IMR-90 (cell line): ENCODE results near the gene TAF3. TPM values are rescaled to one million over a fixed set of nuclear protein-coding genes. Genes with fewer than 3 reads are reported as not detected.

Experiments used
- ATAC-seq: fragments of 200-7000 bp; cut with Tn5 transposase; 2 replicates; pipeline ENCODE4 v1.9.1; 2020; ENCODE audit warnings: low read depth, mild to moderate bottlenecking, moderate library complexity
- BruUV-seq: library from RNA; stranded (reverse); fragments of 400-500 nt; replicated peaks from 2 replicates; lab custom pipeline; 2021; lab: Mats Ljungman, UMichigan
- CTCF ChIA-PET: fragments of 300-600 bp; formaldehyde crosslinking; extraction: SDS; loops from one replicate; lab custom pipeline; 2021; ENCODE audit warnings: antibody characterized with exemption; lab: Yijun Ruan, JAX
- POLR2A ChIA-PET: fragments of 300-600 bp; sonication (Branson Sonifier 250); formaldehyde crosslinking; loops from one replicate; lab custom pipeline; 2022; ENCODE audit warnings: antibody characterized with exemption; ENCODE audit not compliant: unreplicated experiment; lab: Charles Lee
- DNase-seq: peaks from one replicate; pipeline ENCODE4 v3.0.0; 2013
- H2AFZ ChIP-seq: replicated peaks from 2 replicates; pipeline ENCODE3; 2013; ENCODE audit warnings: low read length, mild to moderate bottlenecking; ENCODE audit not compliant: poor library complexity
- H2AK5ac ChIP-seq: 2 replicates; pipeline ENCODE4 v1.6.1; 2013; ENCODE audit warnings: low read depth, low read length, inconsistent platforms
- H2AK9ac ChIP-seq: replicated peaks from 2 replicates; pipeline ENCODE3; 2013; ENCODE audit warnings: mild to moderate bottlenecking, low read depth, low read length, moderate library complexity; ENCODE audit not compliant: poor library complexity
- H2BK120ac ChIP-seq: 2 replicates; pipeline ENCODE4 v1.6.1; 2013; ENCODE audit warnings: low read depth, low read length, inconsistent platforms
- H2BK15ac ChIP-seq: 3 replicates; pipeline ENCODE4 v1.6.1; 2013; ENCODE audit warnings: low read depth, low read length, inconsistent platforms
- H2BK20ac ChIP-seq: 2 replicates; pipeline ENCODE4 v1.6.1; 2013; ENCODE audit warnings: low read depth, mild to moderate bottlenecking, inconsistent platforms, low read length, moderate library complexity
- H2BK5ac ChIP-seq: 2 replicates; pipeline ENCODE4 v1.6.1; 2013; ENCODE audit warnings: mild to moderate bottlenecking, low read depth, low read length, inconsistent platforms; ENCODE audit not compliant: poor library complexity, severe bottlenecking
- H3K14ac ChIP-seq: replicated peaks from 2 replicates; pipeline ENCODE4 v1.6.1; 2013; ENCODE audit warnings: low read depth, low read length, inconsistent platforms
- H3K18ac ChIP-seq: 2 replicates; pipeline ENCODE4 v1.6.1; 2013; ENCODE audit warnings: low read depth, low read length, control low read depth
- H3K23ac ChIP-seq: 2 replicates; pipeline ENCODE4 v1.6.1; 2013; ENCODE audit warnings: low read depth, low read length, inconsistent platforms
- H3K27ac ChIP-seq: 2 replicates; pipeline ENCODE4 v1.5.1; 2013; ENCODE audit warnings: mild to moderate bottlenecking, control low read depth, low read length; ENCODE audit not compliant: insufficient read depth
- H3K27me3 ChIP-seq: 2 replicates; pipeline ENCODE4 v1.6.1; 2013; ENCODE audit warnings: low read length; ENCODE audit not compliant: control insufficient read depth, insufficient read depth
- H3K36me3 ChIP-seq: 2 replicates; pipeline ENCODE4 v1.6.1; 2013; ENCODE audit warnings: low read length, mixed read lengths; ENCODE audit not compliant: control insufficient read depth, insufficient read depth
- H3K4ac ChIP-seq: 2 replicates; pipeline ENCODE4 v1.6.1; 2013; ENCODE audit warnings: low read depth, low read length, inconsistent platforms
- H3K4me1 ChIP-seq: 2 replicates; pipeline ENCODE4 v1.6.1; 2013; ENCODE audit warnings: low read length, mixed read lengths; ENCODE audit not compliant: control insufficient read depth, insufficient read depth
- H3K4me2 ChIP-seq: 2 replicates; pipeline ENCODE4 v1.6.1; 2013; ENCODE audit warnings: low read depth, mild to moderate bottlenecking, control low read depth, low read length, moderate library complexity
- H3K4me3 ChIP-seq: 2 replicates; pipeline ENCODE4 v1.5.1; 2013; ENCODE audit warnings: low read depth, mild to moderate bottlenecking, control low read depth, low read length, moderate library complexity; ENCODE audit not compliant: insufficient read depth
- H3K56ac ChIP-seq: 2 replicates; pipeline ENCODE4 v1.6.1; 2013; ENCODE audit warnings: low read length, inconsistent platforms; ENCODE audit not compliant: insufficient read depth; ENCODE audit errors: extremely low read depth
- H3K79me1 ChIP-seq, 2 experiments: 2 replicates each; pipeline ENCODE4 v1.6.1; 2013; ENCODE audit warnings: low read length in 2 of 2, inconsistent platforms in 1 of 2, low read depth in 1 of 2
- H3K9ac ChIP-seq: 2 replicates; pipeline ENCODE4 v1.6.1; 2013; ENCODE audit warnings: low read depth, low read length, control low read depth
- H3K9me1 ChIP-seq: 2 replicates; pipeline ENCODE4 v1.6.1; 2013; ENCODE audit warnings: low read length, inconsistent platforms; ENCODE audit not compliant: insufficient read depth
- H3K9me3 ChIP-seq: 2 replicates; pipeline ENCODE4 v1.6.1; 2013; ENCODE audit warnings: low read length; ENCODE audit not compliant: control insufficient read depth, insufficient read depth
- H4K20me1 ChIP-seq: 2 replicates; pipeline ENCODE4 v1.6.1; 2013; ENCODE audit warnings: low read length, inconsistent platforms; ENCODE audit not compliant: insufficient read depth
- H4K5ac ChIP-seq: 2 replicates; pipeline ENCODE4 v1.6.1; 2013; ENCODE audit warnings: mild to moderate bottlenecking, low read depth, low read length, control low read depth
- H4K8ac ChIP-seq, 2 experiments: 2 replicates each; pipeline ENCODE4 v1.6.1; 2013; ENCODE audit warnings: low read depth in 2 of 2, low read length in 2 of 2, control low read depth in 1 of 2, inconsistent platforms in 1 of 2
- H4K91ac ChIP-seq: 2 replicates; pipeline ENCODE4 v1.6.1; 2013; ENCODE audit warnings: low read depth, low read length, inconsistent platforms; ENCODE audit not compliant: insufficient read depth
- BHLHE40 ChIP-seq: fragments of 150-350 bp; IDR thresholded peaks from 2 replicates; pipeline ENCODE4 v1.6.1; 2016; ENCODE audit warnings: mild to moderate bottlenecking, low read depth, low read length
- CEBPB ChIP-seq: IDR thresholded peaks from 2 replicates; pipeline ENCODE4 v1.6.1; 2012; ENCODE audit warnings: low read depth, low read length, improper control_type of control experiment
- MAFK ChIP-seq: IDR thresholded peaks from 2 replicates; pipeline ENCODE4 v1.6.1; 2012; ENCODE audit warnings: low read depth, low read length, improper control_type of control experiment
- NFE2L2 ChIP-seq: fragments of 150-350 bp; IDR thresholded peaks from 2 replicates; pipeline ENCODE4 v1.6.1; 2016; ENCODE audit warnings: low read depth, mild to moderate bottlenecking, low read length
- RAD21 ChIP-seq: IDR thresholded peaks from 2 replicates; pipeline ENCODE4 v1.6.1; 2012; ENCODE audit warnings: low read length, improper control_type of control experiment
- RCOR1 ChIP-seq: IDR thresholded peaks from 2 replicates; pipeline ENCODE4 v1.6.1; 2012; ENCODE audit warnings: mild to moderate bottlenecking, low read length, improper control_type of control experiment; ENCODE audit not compliant: insufficient replicate concordance
- dilution Hi-C: fragments of 300-500 bp; cut with HindIII; formaldehyde crosslinking; loops from one replicate; pipeline ENCODE4 v1.14.3; 2018; ENCODE audit warnings: low sequenced_read_pairs; ENCODE audit not compliant: unreplicated experiment
- in situ Hi-C: fragments of 300-500 bp; cut with MboI; formaldehyde crosslinking; loops from 3 replicates; pipeline ENCODE4 v1.14.3; 2019; ENCODE audit warnings: low sequenced_read_pairs, inconsistent platforms, mixed read lengths
- intact Hi-C: fragments of 100-400 bp; cut with micrococcal nuclease; formaldehyde crosslinking; loops from 2 replicates; pipeline ENCODE4 v1.10.0; 2022
- polyA plus RNA-seq, 3 experiments: library from polyadenylated mRNA; depleted of rRNA; stranded (reverse); fragments of >200 nt; gene quantifications; 2 replicates each; pipeline ENCODE4 v1.2.3, GENCODE V29; 2012; ENCODE audit warnings: low replicate concordance in 1 of 3
- total RNA-seq: library from RNA; depleted of rRNA; stranded (reverse); fragments of >200 nt; gene quantifications from 2 replicates; pipeline ENCODE4 v1.2.3, GENCODE V29; 2012
- TF ChIP-seq, protein P1 (sequence below): conservative IDR thresholded peaks from 2 replicates; pipeline ENCODE4 v1.5.1; 2012; ENCODE audit warnings: mild to moderate bottlenecking, low read depth, low read length, improper control_type of control experiment

TAF3 gene
- total and polyA plus RNA-seq, 2 of the 4 experiments (the other 2 are of a cell fraction), result 1.4 to 2.3 TPM

DNA sequence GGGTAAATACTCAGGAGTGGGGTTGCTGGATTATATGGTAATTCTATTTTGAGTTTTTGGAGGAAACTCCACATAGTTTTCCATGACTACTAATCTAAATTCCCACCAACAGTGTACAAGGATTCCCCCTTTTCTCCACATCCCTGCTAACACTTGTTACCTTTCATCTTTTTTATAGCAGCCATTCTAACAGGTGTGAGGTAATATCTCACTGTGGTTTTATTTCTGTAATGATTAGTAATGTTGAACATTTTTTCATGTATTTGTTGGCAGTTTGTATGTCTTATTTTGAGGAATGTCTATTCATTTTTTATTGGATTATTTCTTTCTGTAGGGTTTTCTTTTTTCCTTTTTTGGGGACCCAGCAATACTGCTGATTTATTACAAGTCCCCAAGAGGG, 14.9 kb downstream of the TAF3 start:
- H2BK20ac ChIP-seq, result no peak overlapping the region
- H3K4ac ChIP-seq, result no peak overlapping the region
- dilution Hi-C loops, result no loop called here
- CTCF ChIA-PET, result interaction anchor here (0.6 kb wide), 1 partner anchor 34 kb away, joined by 3 read pairs; no protein-coding TSS in a partner anchor
- H2BK15ac ChIP-seq, result no peak overlapping the region
- no peak overlapping the region for H3K27ac ChIP-seq
- H2AK5ac ChIP-seq, result no peak overlapping the region
- TF ChIP-seq RCOR1 (no peak), CEBPB (no peak), NFE2L2 (no peak), MAFK (no peak), BHLHE40 (no peak), RAD21 (no peak)
- TF ChIP-seq, protein P1, sequence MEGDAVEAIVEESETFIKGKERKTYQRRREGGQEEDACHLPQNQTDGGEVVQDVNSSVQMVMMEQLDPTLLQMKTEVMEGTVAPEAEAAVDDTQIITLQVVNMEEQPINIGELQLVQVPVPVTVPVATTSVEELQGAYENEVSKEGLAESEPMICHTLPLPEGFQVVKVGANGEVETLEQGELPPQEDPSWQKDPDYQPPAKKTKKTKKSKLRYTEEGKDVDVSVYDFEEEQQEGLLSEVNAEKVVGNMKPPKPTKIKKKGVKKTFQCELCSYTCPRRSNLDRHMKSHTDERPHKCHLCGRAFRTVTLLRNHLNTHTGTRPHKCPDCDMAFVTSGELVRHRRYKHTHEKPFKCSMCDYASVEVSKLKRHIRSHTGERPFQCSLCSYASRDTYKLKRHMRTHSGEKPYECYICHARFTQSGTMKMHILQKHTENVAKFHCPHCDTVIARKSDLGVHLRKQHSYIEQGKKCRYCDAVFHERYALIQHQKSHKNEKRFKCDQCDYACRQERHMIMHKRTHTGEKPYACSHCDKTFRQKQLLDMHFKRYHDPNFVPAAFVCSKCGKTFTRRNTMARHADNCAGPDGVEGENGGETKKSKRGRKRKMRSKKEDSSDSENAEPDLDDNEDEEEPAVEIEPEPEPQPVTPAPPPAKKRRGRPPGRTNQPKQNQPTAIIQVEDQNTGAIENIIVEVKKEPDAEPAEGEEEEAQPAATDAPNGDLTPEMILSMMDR, result no peak
- H3K9me1 ChIP-seq, result peaks cover 10% of the 10 kb centered on the region
- in situ Hi-C loops, result no loop called here
- no peaks in the 10 kb centered on the region; the same call in 1 of the 2 replicates for H4K20me1 ChIP-seq
- peaks cover 3% of the 10 kb centered on the region; the same call in 1 of the 2 replicates for H3K36me3 ChIP-seq
- no peaks in the 10 kb centered on the region for H3K27me3 ChIP-seq
- ATAC-seq, result no peak
- H3K9me3 ChIP-seq, result no peaks in the 10 kb centered on the region
- no peak overlapping the region for H3K14ac ChIP-seq
- H3K4me1 ChIP-seq, result 0 out of 2 replicates have a peak, but pooled peaks cover 2% of the 10 kb centered on the region
- no TSS peak for BruUV-seq
- no peak overlapping the region for H2BK120ac ChIP-seq
- H3K56ac ChIP-seq, result no peak overlapping the region
- H3K23ac ChIP-seq, result no peak overlapping the region
- H2AK9ac ChIP-seq, result no peak overlapping the region
- H4K91ac ChIP-seq, result no peak overlapping the region
- no peak overlapping the region for H2AFZ ChIP-seq
- no peak overlapping the region for H3K18ac ChIP-seq
- H2BK5ac ChIP-seq, result no peak overlapping the region
- no peak overlapping the region for H3K9ac ChIP-seq
- H3K4me3 ChIP-seq, result no peak overlapping the region
- intact Hi-C loops, result no loop called here
- H3K79me1 ChIP-seq, result peaks cover 38 to 46% of the 10 kb centered on the region in 2 experiments
- no peak overlapping the region for H3K4me2 ChIP-seq
- POLR2A ChIA-PET, result no interaction called here
- H4K8ac ChIP-seq, result no peak overlapping the region
- no peak overlapping the region for H4K5ac ChIP-seq
- DNase-seq, result no peak
